Stimulated activated CD4-positive, alpha-beta T cell treated with anti-CD3 and anti-CD28 coated beads, Interleukin-2, amount 100 ng/mL, for 24 hours (primary cell): ENCODE data around the gene FBXL17.

Experiments used
- DNase-seq, 2 donors: peaks; one replicate each; pipeline ENCODE4 v3.0.0-alpha.2; 2020

Gene FBXL17

GRCh38 chr5:107945061-107945460 lies 436.8 kb downstream of the FBXL17 start:
- no peak for DNase-seq

DNA sequence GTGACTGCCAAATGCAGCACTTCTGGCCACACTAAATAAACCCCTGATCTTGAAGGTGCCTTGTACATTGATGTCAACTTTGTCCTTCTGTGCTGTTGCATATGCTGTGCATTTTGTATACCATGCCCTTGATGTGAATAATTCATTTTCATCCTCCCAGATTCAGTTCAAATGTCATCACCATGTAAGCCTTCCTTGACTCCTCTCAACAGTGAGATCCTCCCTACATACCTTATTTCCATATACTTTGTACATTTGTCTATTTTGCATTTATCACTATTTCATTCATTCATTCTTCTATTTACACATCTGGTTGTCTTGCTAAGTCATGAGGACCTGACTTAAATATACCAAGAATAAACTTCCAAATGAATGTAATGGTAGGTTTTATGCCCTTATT lies 438.0 kb downstream of the FBXL17 start:
- DNase-seq, result no peak

- no peak for DNase-seq
Measured at GRCh38 chr5:107941036-107941435, 440.9 kb downstream of the FBXL17 start.

- DNase-seq, result no peak
Measured at GRCh38 chr5:107937651-107938355, 444.1 kb downstream of the FBXL17 start.

DNA sequence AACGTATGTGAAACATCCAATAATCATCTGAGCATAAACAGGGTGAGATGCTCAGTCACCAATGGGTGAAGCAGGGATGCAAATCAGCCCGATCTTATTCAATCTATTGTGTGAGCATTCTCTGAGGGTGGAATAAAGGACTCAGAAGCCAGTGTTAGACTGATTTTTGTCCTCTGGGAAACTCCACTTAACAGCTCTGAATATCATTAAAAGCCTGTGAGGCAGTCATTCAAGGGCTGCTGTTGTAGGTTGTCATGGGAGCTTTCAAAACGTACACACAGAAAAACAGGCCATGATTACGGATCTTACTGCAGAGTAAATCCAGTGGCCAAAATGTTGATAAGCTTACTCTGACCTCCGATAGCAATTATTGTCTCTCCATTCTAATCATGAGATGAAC lies 444.7 kb downstream of the FBXL17 start:
- DNase-seq, result no peak

GRCh38 chr5:107936515-107936914 lies 445.4 kb downstream of the FBXL17 start:
- DNase-seq, result no peak

DNA sequence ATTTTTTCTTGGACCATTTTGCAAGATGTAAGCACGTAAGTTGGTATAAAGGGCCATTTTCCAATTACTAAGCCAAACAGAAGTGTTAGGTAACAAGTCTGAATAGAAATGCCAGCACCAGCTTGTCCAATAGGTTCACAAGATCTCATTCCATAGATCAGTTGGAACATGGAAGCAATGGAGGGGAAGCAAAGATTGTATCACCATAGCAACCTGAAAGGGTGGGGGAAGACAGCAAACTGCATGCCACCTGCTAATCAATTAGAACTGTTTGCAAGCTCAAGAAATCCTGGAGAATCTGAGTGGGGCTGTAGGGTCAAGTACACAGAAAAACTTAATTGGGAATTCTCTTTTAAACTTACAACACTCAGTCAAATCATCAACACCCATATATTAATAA lies 446.3 kb downstream of the FBXL17 start:
- no peak for DNase-seq

DNA sequence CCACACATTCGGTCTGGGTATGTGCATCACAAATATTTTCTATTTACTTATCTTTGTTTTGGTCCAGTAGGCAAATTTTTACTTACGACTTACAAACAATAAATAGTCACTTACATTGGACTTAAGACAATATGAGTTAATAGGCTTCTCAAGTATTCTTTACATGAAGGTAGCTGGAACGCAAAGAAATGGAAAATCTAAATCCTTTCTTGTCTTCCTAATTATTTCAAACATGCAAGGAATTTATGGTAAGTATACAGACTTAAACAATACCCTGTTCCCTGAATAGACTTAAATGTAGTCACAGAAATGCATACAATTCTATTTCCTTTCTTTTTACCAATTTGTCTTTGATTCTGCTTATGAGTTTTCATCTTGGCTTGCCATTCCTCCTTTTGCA lies 448.6 kb downstream of the FBXL17 start:
- DNase-seq, result no peak

GRCh38 chr5:107930891-107931290 lies 451.0 kb downstream of the FBXL17 start:
- DNase-seq, result no peak

- no peak for DNase-seq
Measured at GRCh38 chr5:107930092-107930491, 451.8 kb downstream of the FBXL17 start.

DNA sequence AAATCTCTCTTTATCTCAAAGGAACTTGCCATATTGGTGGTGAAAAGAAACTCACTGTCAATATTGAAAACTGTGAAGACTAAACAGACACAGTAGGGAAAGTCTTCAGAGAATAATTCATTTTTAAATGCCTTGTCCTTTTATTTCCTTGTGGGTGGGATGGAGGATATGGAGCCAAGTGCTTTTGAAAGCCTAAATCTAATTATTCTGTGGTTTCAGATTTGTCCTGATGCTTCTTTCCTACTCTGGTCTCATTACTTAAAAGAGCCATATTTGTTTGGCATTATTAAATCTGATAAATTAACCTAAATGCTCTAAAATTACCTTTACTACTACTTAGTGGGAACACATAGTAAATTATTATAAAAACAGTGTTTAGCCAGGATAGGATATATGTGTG lies 452.8 kb downstream of the FBXL17 start:
- DNase-seq, result no peak

GRCh38 chr5:107926121-107926520 lies 455.8 kb downstream of the FBXL17 start:
- DNase-seq, result no peak

GRCh38 chr5:107925200-107925599 lies 456.7 kb downstream of the FBXL17 start:
- no peak for DNase-seq

GRCh38 chr5:107919969-107920368 lies 461.9 kb downstream of the FBXL17 start:
- no peak for DNase-seq

- DNase-seq, result no peak
Measured at GRCh38 chr5:107919361-107919760, 462.5 kb downstream of the FBXL17 start.

GRCh38 chr5:107917983-107918382 lies 463.9 kb downstream of the FBXL17 start:
- no peak for DNase-seq

DNA sequence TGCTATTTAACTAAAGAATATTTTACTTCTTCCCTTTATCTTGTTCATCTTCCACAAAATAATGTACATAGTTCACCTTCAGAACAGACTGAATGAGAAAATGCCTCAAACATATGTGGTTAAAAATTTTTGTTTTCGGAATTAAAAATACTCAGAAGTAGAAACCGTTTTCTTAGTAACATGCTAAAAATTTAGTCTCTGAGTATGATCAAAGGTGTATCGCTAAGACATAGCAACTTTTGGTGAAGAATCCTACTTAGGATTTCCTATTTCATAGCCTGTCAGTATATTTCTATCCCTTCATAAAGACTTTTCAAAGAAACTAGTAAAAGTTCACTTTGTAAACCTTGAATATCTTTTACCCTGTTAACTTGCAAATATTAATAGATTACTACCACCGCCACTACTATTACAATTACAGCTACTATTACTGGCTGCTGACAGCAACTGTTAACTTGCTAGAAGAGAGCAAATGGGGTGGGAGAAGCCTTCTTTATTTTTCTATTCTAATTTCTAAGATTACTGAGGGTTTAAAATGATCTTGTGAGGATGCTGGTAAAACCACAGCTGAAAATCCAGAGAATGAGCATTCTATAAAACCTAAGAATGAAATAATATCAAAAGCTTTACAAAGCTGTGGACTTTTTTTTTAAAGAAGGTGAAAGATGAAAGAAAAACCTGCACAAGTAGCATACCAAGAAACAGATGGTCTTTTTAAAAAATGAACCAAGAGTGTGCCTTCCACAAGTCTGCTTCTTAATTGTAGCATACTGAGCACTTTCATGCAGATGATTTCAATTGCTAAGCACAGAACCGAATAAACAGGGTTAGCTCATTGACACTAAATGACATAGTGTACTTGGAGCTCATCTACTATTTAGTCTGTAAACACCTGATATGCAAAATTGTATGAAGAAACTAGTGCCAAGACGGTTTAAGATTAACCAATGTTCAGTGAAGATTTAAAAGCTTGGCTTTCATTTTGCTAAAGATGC lies 464.9 kb downstream of the FBXL17 start:
- no peak for DNase-seq

- no peak for DNase-seq
Measured at GRCh38 chr5:107915176-107915812, 466.6 kb downstream of the FBXL17 start.

GRCh38 chr5:107913494-107913893 lies 468.4 kb downstream of the FBXL17 start:
- no peak for DNase-seq

GRCh38 chr5:107900721-107901120 lies 481.2 kb downstream of the FBXL17 start:
- no peak for DNase-seq

GRCh38 chr5:107894361-107894760 lies 487.5 kb downstream of the FBXL17 start:
- DNase-seq, result no peak

DNA sequence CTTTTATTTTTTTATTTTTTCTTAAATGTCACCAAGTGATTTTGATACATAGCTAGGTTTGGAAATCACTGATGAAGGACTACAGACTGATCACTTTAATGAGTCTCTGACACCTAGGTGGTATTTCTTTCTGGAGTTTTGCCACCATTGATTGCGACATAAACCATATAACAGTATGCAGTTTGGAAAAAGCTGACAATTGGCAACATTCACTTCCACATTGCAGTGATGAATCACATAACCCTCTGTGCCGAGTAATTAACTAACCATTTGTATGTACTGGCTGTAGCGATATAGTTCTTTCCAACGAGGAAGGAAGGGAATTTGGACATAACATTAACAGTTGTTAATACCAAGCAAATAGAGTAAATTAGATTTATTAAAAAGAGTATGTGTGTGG lies 488.3 kb downstream of the FBXL17 start:
- DNase-seq, result no peak

GRCh38 chr5:107889387-107889786 lies 492.5 kb downstream of the FBXL17 start:
- no peak for DNase-seq

DNA sequence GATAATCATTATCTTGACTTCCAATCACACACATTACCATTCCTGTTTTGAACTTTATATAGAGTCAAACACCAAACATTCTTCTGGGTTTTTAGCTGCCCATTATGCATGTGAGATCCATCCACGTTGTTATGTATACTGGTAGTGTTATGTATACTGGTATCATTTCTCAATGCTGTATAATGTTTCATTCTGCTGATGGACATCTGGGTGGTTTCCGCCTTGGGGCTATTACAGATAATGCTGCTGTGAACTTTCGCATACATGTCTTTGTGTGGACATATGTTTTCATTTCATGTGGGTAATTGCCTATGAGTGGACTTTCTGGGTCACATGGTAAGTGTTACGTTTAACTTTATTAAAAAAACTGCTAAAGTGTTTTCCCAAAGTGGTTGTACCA lies 493.4 kb downstream of the FBXL17 start:
- DNase-seq, result no peak
